GM19193 (cell line): ENCODE data around the gene AFF3.

Experiments used
- POLR2A ChIP-seq: IDR thresholded peaks from 4 replicates; pipeline ENCODE4 v1.6.1; 2011; ENCODE audit not compliant: insufficient read depth, insufficient read length; ENCODE audit errors: extremely low read depth

Gene AFF3

DNA sequence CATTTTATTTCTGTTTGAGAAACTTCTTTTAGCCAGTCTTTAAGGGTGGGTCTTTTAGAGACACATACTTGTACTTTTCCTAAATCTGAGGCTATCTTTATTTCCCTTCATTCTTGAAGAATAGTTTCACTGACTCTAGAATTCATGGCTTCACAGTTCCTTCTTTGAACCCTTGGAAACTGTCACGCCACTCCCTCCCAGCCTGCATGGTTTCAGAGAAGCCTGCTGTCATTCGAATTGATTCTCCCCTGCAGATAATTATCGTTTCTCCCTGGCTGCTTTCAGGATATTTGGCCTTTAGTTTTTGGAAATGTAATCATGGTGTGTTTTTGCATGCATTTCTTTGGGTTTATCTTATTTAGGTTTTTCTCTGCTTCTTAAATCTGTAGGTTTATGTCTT, 580.6 kb downstream of the AFF3 start:
- TF ChIP-seq POLR2A: no peak

DNA sequence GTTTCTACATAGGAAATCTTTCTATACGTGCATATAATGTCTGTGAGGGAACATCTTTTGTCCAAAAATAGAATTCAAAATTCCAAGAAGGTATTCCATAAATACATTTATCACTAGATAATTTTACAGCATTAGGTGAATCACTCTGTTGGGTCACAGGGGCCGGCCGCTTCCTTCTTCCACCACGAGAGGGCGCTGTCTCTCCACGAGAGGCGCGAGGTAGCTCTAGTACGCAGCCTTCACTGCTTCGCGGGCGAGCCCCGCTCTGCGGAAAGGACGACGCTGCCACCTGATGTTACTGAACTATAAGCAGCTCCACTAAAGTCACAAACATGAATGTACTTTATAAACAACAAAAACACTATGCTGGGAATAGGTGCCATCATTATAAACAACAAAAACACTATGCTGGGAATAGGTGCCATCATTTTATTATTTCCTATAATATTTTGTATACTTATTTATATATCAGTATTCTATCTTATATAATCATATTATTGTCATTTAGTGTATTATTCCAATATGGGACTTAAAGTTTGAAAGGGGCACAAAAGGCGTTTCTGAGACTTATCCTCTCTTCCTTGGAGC, 583.2 kb downstream of the AFF3 start:
- no peak for TF ChIP-seq POLR2A

DNA sequence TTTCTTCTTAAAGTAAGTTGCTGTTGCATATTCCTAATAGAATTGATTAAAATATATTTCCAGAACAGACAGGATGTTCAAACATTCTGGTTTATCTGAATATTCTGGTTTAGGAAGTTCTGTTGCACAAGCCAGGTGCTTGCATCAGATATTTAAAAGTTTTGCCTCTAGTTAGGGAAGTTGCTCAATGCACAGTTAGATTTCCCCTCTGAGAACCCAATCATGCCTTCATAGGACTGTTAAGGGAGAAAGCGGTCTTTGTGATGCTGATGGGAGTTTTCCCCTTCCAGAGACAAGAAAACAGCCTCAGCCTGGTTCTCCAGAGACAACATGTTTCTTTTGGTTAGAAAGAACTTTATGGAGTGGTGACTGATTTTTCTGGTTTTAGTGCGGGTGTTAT, 587.0 kb downstream of the AFF3 start:
- TF ChIP-seq POLR2A: no peak

DNA sequence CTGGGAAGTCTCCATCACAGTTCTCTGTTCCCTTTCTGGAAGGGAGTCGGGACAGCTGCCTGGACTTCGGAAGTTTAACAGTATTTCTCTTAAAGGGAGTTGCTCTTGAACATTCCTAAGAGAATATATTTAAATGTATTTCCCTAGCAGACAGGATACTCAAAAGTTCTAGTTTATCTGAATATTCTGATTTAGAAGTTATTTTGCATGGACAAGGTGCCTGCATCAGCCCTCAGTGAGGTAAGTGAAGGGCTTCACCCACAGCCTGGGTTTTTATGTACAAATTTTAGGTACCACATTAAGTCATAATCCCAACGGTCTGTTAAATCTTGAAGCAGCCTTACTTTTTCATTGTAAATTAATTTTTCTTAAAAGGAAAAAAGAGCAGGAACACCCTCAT, 587.5 kb downstream of the AFF3 start:
- no peak for TF ChIP-seq POLR2A

DNA sequence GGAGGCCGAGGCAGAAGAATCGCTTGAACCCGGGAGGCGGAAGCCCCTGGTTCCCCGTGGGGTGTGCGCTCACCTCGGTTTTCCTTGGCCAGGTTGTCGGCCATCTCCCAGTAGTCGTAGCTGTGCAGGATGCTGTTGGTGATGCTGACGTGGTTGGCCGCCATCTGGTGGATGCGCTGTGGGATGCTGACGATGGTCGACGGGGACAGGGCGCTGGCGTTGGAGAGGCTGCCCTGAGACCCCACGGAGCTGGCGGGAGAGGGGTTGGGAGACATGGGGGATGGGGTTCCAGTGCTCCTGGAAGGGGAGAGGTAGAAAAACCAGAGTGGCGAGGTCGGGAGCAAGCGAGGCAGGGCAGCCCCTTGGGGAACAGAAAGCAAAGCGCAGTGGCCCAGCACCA, 588.2 kb downstream of the AFF3 start:
- no peak for TF ChIP-seq POLR2A

DNA sequence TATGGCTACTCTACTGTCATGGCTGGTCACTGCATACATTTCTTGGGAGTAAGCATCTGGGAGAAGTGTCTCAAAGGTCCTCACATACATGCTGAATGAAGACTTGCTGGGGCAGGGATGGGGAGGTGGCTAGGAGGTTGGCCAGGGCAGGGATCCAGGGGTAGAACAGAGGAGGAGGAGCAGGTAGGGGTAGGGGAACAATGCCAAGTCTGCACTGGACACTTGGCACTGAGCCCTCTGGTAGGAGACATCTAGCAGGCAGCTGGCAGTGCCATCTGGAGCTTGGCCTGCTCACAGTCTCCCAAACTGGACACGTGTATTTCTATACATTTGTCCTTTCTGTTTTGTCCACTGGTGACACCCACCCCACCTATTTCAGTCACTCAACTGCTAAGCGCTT, 589.9 kb downstream of the AFF3 start:
- TF ChIP-seq POLR2A: no peak

DNA sequence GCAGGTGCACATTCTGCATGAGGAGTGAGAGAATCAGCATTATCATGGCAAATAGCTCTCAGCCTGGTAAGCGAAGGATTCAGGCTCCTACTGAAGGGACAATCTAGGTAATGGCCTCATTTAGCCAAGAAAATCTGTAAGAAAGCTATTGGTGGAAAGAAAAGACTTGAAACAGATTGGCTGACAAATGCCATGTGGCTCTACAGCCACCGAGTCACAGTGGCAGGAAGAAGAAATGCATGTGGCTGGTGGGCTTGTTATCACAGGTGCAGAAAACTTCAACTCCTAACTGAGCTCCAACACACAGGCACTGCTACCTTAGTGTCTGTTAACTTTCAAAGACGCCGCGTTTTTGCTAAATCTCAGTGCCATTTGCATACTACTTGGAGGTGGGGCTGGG, 592.0 kb downstream of the AFF3 start:
- TF ChIP-seq POLR2A: no peak

DNA sequence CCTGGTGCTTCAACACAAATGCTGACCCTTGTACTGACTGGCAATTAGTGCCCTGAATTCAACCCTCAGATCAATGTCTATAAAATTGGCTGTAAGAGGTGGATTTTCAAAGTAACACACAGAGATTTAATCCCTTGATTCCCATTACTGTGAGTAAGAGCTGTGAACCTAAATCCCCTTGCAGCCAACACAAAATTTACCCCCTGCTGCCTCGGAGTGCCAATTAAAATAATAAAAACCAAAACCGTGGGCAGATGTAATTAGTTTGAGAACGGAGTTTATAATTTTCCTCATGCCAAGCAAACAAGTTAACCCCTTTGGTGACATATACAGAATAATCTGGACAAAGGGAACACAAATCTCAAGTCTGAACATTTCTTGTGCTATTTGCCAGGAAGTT, 596.8 kb downstream of the AFF3 start:
- TF ChIP-seq POLR2A: no peak

DNA sequence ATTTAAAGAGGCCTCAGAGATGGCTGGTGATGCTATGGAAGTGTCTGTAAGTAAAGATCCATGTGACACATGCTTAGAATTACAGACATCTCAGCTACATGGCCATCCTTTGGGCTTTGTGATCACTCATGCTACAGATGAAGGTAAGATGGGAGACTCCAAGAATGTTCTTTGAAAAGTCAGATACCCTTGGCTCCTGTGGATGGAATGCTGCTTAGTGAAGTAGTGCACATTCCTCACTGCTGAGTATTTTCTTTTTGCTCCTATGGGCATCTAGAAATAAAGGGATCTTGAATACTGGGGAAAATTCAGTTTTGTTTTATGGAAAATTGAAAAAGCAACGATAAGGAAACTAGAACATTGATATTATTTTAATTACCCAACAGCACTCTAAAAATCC, 597.3 kb downstream of the AFF3 start:
- TF ChIP-seq POLR2A: no peak

DNA sequence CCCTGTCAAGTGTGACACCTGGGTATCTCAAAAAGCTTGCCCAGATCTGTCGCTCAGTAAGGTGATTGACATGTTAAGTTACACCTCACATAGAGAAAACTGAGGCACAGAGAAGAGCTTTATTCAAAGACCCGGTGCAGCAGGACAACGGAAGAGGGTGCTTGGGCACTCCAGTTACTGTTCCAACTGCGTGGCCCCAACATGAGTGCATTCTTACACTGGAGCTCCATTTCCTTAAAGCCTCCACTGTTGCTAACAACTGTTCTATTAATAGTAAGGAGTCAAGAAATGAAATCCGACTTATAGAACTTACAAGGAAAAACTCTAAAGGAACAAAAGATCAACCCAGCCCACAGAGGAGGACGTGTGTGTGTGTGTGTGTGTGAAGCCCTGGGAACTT, 597.8 kb downstream of the AFF3 start:
- TF ChIP-seq POLR2A: no peak

DNA sequence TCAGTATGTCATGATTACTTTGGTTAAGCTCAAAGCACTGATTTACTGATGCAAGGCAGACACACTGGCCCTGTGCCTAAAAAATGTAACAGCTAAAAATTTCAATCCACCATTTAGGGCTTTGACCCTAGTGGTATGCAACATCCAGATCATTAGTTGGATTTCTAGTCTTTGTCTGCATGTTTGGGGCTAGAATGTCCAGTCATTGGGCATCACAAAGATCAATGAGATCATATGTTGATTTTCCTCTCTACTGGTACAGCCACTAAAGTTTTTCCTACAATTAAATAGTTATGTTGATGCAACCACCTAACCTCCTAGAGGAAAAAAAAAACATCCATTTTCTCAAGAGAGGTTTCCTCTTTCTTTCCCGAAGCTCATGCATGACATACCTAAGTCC, 599.1 kb downstream of the AFF3 start:
- no peak for TF ChIP-seq POLR2A

DNA sequence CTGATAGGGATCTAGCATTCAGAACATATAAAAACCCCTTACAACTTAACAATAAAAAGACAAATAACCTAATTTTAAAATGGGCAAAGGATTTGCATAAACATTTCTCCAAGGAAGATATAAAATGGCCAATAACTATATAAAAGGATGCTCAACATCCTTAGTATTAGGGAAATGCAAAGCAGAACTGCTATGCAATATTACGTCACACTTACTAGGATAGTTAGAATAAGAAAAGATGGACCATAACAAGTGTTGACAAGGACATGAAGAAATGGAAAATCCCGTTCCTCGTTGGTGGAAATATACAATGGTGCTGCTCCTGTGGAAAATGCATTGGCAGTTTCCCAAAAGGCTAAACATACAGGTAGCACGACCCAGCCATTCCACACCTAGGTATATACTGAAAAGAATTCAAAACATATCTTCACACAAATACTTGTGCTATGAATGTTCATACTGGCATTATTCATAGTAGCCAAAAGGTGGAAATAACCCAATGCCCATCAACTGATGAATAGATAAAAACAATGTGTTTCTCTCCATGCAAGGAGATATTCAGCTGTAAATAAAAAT, 604.4 kb downstream of the AFF3 start:
- TF ChIP-seq POLR2A: no peak

DNA sequence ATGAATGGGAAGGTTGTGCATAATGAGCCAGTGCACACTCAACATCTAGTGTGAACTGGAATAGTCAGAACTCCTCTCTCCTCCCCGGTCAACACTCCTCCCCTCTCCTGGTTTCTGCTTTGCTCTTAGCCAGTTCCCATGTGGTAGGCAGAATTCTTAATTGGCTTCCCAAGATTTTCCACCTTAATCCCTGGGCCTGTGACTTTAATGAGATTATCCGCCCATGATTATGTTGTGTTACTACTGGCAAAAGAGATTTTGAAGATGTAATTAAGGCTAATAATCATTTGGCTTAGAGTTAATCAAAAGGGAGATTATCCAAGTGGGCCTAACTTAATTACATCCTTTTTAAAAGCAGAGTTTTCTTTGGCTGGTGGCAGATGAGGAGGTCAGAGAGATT, 618.3 kb downstream of the AFF3 start:
- TF ChIP-seq POLR2A: no peak

DNA sequence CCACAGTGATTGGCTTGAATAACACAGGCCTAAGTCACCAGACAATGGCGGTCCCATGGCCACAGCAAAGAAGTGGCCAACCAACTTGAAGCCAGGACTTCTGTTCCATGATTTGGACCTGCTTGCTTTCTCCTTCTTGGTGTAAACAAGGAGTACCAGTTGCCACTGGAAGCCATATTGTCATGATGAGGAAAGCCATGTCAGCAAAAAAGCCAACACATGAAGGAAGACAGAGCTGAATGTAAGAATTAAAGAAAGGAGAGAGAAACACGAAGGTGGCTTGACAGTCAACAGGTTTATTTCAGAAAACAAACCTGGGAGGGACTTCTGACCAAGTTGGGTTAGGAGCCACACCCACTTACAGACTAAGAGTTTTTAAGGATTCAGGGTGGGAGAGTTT, 620.2 kb downstream of the AFF3 start:
- no peak for TF ChIP-seq POLR2A

DNA sequence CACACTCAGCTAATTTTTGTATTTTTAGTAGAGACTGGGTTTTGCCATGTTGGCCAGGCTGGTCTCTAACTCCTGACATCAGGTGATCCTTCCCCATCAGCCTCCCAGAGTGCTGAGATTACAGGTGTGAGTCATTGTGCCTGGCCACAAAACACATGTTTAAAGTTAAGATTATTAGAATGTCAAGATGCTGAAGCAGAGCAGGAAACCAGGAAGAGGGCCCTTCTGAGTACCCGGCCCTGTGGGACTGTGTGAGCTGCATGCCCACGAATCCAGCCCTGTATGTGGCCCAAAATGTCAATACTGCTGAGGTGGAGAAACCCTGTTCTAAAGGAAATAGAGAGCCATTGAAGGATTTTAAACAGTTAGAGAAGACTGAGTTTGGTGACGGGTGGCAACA, 621.6 kb downstream of the AFF3 start:
- TF ChIP-seq POLR2A: no peak

DNA sequence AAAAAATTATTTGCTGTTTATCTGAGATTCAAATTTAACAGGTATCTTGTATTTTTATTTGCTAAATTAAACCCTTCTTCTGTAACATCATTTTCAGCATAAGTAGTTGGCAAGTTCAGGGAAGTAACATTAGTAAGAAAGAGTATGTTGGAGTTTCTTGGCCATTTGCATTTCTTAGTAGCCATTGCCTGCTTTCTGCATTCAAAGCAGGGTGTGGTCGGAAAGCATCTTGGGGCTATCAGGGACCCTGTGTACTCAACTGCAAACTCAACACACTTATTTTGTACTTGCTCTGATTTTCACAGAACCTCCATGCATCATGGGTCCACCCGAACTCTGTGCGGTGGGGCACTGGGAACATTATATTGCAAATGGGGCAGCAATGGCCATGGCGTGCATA, 622.2 kb downstream of the AFF3 start:
- no peak for TF ChIP-seq POLR2A

DNA sequence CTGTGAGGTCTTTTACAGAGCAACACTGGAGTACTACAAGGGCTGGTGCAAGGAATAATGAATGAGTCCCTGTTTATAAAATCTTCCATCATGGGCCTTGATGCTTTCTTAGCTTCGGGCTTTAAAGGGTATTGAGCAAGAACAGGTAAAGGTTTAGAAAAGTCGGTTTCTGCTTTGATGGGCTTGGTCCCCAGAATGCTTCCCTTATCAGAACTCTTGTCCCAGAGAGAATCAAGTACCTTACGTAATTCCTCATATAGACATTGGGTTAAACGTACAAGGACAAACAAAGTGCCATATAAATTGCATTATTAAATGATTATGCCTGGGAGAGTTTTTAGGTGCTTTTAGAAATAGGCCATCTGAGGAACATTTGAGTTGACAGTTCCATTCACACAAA, 628.0 kb downstream of the AFF3 start:
- TF ChIP-seq POLR2A: no peak
